ENCODE measurements around the gene IL7R. TPM values are rescaled to one million over a fixed set of nuclear protein-coding genes. Genes with fewer than 3 reads are reported as not detected.

Gene IL7R
- total and polyA plus RNA-seq, 2 of the 13 experiments (the other 11 are each of a cell fraction or from before 2014, with no cell fraction given), result not detected

- Histone ChIP-seq H3K4me3 (replicated peaks in 1 of 3; ENCODE audit: insufficient read depth in 1 of 3, low read depth in 2 of 3, low read length in 3 of 3) (no peak overlapping the region), H2AFZ (ENCODE audit: low read length) (no peak overlapping the region), H3K9me3 (ENCODE audit: low read length) (no peaks in the 10 kb centered on the region), H3K27me3 (ENCODE audit: control insufficient read depth in 1 of 2, insufficient read depth in 2 of 2, low read length in 2 of 2) (no peaks in the 10 kb centered on the region), H3K9ac (ENCODE audit: insufficient read depth, low read depth, low read length) (no peak overlapping the region), H3K4me1 (ENCODE audit: insufficient read depth, low read length) (no peaks in the 10 kb centered on the region), H3K79me2 (ENCODE audit: insufficient read depth, low read length) (no peaks in the 10 kb centered on the region), H3K36me3 (replicated peaks in 1 of 2; ENCODE audit: control insufficient read depth in 1 of 2, insufficient read depth in 2 of 2, low read length in 2 of 2) (no peaks in the 10 kb centered on the region), H3K4me2 (ENCODE audit: low read depth, low read length) (no peak overlapping the region), H4K20me1 (ENCODE audit: insufficient read depth, low read length) (no peaks in the 10 kb centered on the region), H3K27ac (ENCODE audit: extremely low read length, insufficient read depth, low read length) (no peak overlapping the region)
- FAIRE-seq (no peak), DNase-seq (ENCODE audit: low spot score) (no peak), ATAC-seq (no peak)
- intact Hi-C loops (cut with micrococcal nuclease; ENCODE audit: unreplicated experiment), result no loop called here
- no TSS peak for BruUV-seq (replicated peaks)
- WGBS (ENCODE audit: low lambda C conversion rate), result 95% methylated on average over 1 of the region's 1 CpG
- in situ Hi-C loops (cut with HindIII; ENCODE audit: extremely low pct_ligation_motif_present, low pct_unique_long_range_greater_than_20kb), result no loop called here
- TF ChIP-seq ZNF468 (CRISPR knock-in tag; IDR thresholded peaks at IDR 0.05) (no peak), PHF21A (CRISPR knock-in tag; IDR thresholded peaks at IDR 0.05) (no peak), ZMAT3 (CRISPR knock-in tag; conservative IDR thresholded peaks at IDR 0.05) (no peak), ZHX2 (IDR thresholded peaks at IDR 0.05; ENCODE audit: low read depth) (no peak), ZHX2 (CRISPR knock-in tag; IDR thresholded peaks at IDR 0.05; ENCODE audit: borderline replicate concordance) (no peak), ZNF3 (CRISPR knock-in tag; IDR thresholded peaks at IDR 0.05) (no peak), ZNF605 (CRISPR knock-in tag; IDR thresholded peaks at IDR 0.05) (no peak), NR2F6 (IDR thresholded peaks at IDR 0.05) (no peak), NR2F6 (CRISPR knock-in tag; IDR thresholded peaks at IDR 0.05) (no peak), PHB2 (IDR thresholded peaks at IDR 0.05; ENCODE audit: partially characterized antibody) (no peak), CAMTA2 (CRISPR knock-in tag; IDR thresholded peaks at IDR 0.05; ENCODE audit: borderline replicate concordance) (no peak), HNF4A (CRISPR knock-in tag; IDR thresholded peaks at IDR 0.05) (no peak), EEA1 (CRISPR knock-in tag; IDR thresholded peaks at IDR 0.05; ENCODE audit: borderline replicate concordance) (no peak), ZNF543 (CRISPR knock-in tag; IDR thresholded peaks at IDR 0.05) (no peak)
- ChIA-PET CTCF (ENCODE audit: low intra/inter-chr PET ratio, low total read pairs) (no interaction called here), POLR2A (no interaction called here)
Measured at GRCh38 chr5:35861718-35862117, 5.0 kb downstream of the IL7R start.

All from HepG2 (cell line).